ENCODE measurements around the gene SLC2A4. TPM values are rescaled to one million over a fixed set of nuclear protein-coding genes. Genes with fewer than 3 reads are reported as not detected.

Gene SLC2A4
- total RNA-seq, 1 donor from 2014 or later, result 6.1 TPM

- Mint-ChIP-seq H3K9me3 (no peaks in the 10 kb centered on the region), H3K4me3 (peak overlapping the region; percentile 99), H3K27me3 (ENCODE audit: low read depth) (peaks cover 3% of the 10 kb centered on the region), H3K4me1 (peaks cover 41% of the 10 kb centered on the region), H3K27ac (ENCODE audit: unreplicated experiment) (peak overlapping the region; percentile 75), H3K36me3 (ENCODE audit: low read depth) (peaks cover 19% of the 10 kb centered on the region)
- TF ChIP-seq, protein P1, sequence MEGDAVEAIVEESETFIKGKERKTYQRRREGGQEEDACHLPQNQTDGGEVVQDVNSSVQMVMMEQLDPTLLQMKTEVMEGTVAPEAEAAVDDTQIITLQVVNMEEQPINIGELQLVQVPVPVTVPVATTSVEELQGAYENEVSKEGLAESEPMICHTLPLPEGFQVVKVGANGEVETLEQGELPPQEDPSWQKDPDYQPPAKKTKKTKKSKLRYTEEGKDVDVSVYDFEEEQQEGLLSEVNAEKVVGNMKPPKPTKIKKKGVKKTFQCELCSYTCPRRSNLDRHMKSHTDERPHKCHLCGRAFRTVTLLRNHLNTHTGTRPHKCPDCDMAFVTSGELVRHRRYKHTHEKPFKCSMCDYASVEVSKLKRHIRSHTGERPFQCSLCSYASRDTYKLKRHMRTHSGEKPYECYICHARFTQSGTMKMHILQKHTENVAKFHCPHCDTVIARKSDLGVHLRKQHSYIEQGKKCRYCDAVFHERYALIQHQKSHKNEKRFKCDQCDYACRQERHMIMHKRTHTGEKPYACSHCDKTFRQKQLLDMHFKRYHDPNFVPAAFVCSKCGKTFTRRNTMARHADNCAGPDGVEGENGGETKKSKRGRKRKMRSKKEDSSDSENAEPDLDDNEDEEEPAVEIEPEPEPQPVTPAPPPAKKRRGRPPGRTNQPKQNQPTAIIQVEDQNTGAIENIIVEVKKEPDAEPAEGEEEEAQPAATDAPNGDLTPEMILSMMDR (conservative IDR thresholded peaks at IDR 0.05), result no peak
- DNase-seq (ENCODE audit: low read depth, low spot score), result no peak
Measured at GRCh38 chr17:7249830-7250229, 31.7 kb upstream of the SLC2A4 start.

- H3K4me1 Mint-ChIP-seq, result peaks cover 41% of the 10 kb centered on the region
- H3K27ac Mint-ChIP-seq (ENCODE audit: unreplicated experiment), result peak overlapping the region; percentile 96
- peak overlapping the region; percentile 99 for H3K4me3 Mint-ChIP-seq
- H3K27me3 Mint-ChIP-seq (ENCODE audit: low read depth), result peaks cover 3% of the 10 kb centered on the region
- DNase-seq (ENCODE audit: low read depth, low spot score), result no peak
- peaks cover 18% of the 10 kb centered on the region for H3K36me3 Mint-ChIP-seq (ENCODE audit: low read depth)
- TF ChIP-seq, protein P1 (conservative IDR thresholded peaks at IDR 0.05), result no peak
- no peaks in the 10 kb centered on the region for H3K9me3 Mint-ChIP-seq
Measured at GRCh38 chr17:7250695-7251627, 30.6 kb upstream of the SLC2A4 start.

- H3K4me3 Mint-ChIP-seq, result peak within 1 kb of the TSS; percentile 99
- peaks cover 16% of the 10 kb centered on the region for H3K36me3 Mint-ChIP-seq (ENCODE audit: low read depth)
- peaks cover 41% of the 10 kb centered on the region for H3K4me1 Mint-ChIP-seq
- DNase-seq (ENCODE audit: low read depth, low spot score), result peak; percentile 100
- peaks cover 5% of the 10 kb centered on the region for H3K27me3 Mint-ChIP-seq (ENCODE audit: low read depth)
- no peaks in the 10 kb centered on the region for H3K9me3 Mint-ChIP-seq
- TF ChIP-seq, protein P1 (conservative IDR thresholded peaks at IDR 0.05), result no peak
- peak within 1 kb of the TSS; percentile 100 for H3K27ac Mint-ChIP-seq (ENCODE audit: unreplicated experiment)
Measured at GRCh38 chr17:7251661-7252175, 29.8 kb upstream of the SLC2A4 start, which contains the start of gene CTDNEP1. TSS of gene CTDNEP1 (minus strand) at chr17:7251734. CDS start at chr17:7251296, 438 bp downstream.

DNA sequence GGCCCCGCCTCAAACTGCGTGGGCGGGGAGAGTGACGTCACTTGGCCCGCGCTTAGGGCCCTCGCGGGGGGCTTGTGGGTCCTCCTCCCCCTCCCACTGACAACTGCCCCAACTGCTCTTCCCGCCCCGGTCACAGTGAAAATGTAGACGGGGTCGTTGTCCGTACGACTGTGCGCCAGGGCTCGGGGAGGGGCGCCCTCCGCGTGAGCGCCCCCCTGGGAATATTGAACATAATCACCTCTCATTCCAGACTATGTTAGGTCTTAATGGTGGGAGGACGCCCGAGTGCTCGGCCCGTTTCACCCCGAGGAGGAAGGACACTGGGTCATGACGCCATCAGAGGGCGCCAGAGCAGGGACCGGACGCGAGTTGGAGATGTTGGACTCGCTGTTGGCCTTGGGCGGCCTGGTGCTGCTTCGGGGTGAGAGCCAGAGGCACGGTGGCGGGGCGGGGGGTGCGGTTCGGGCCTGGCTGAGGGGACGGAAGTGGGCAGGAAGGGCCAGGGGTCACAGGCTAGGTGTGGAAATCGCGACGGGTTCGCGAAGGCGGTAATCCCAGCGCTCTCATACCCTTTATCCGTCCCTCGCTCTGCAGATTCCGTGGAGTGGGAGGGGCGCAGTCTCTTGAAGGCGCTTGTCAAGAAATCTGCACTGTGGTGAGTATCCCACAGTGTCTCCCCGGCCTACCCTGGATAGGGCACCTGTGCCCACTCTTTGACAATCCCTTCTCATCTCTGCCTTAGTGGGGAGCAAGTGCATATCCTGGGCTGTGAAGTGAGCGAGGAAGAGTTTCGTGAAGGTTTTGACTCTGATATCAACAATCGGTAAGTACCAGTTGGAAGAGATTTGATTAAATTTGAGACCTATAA, 29.1 kb upstream of the SLC2A4 start, which contains the start of gene ELP5:
Gene ELP5, plus strand, starts transcription at position 40 of the 868 bp plus-strand sequence. Its CDS starts 336 bp downstream, at position 376.
- Mint-ChIP-seq H3K27me3 (ENCODE audit: low read depth) (peaks cover 7% of the 10 kb centered on the region), H3K9me3 (no peaks in the 10 kb centered on the region), H3K36me3 (ENCODE audit: low read depth) (peaks cover 18% of the 10 kb centered on the region), H3K4me1 (peaks cover 41% of the 10 kb centered on the region), H3K4me3 (peak within 1 kb of the TSS; percentile 99), H3K27ac (ENCODE audit: unreplicated experiment) (peak within 1 kb of the TSS; percentile 100)
- peak; percentile 85 for DNase-seq (ENCODE audit: low read depth, low spot score)
- TF ChIP-seq, protein P1 (conservative IDR thresholded peaks at IDR 0.05), result no peak

DNA sequence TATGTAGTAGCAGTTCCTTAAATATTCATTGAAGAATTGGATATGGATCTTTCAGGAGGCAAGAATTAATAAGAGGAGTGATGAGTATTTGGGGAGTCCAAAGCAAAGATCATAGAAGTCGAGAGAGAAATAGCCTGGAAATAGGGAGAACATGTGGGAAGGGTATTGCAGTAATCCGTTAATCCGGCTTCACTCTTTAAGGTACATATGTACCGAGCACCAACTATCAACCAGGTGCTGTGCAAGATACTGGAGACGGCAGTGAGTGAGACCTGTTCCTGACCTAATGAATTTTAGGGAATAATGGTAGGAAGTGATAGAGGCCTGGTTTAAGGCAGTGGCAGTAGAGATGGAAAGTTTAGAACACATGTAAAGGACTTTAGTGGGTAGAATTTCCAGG, 28.4 kb upstream of the SLC2A4 start:
- H3K27ac Mint-ChIP-seq (ENCODE audit: unreplicated experiment), result peak overlapping the region; percentile 100
- H3K4me1 Mint-ChIP-seq, result peaks cover 41% of the 10 kb centered on the region
- H3K36me3 Mint-ChIP-seq (ENCODE audit: low read depth), result peaks cover 18% of the 10 kb centered on the region
- no peak for DNase-seq (ENCODE audit: low read depth, low spot score)
- TF ChIP-seq, protein P1 (conservative IDR thresholded peaks at IDR 0.05), result no peak
- no peaks in the 10 kb centered on the region for H3K9me3 Mint-ChIP-seq
- peak overlapping the region; percentile 95 for H3K4me3 Mint-ChIP-seq
- H3K27me3 Mint-ChIP-seq (ENCODE audit: low read depth), result peaks cover 7% of the 10 kb centered on the region

Data from neural crest cell (in vitro differentiated cells).